HepG2 (cell line): Measurements from ENCODE around the gene MYO10.

ENCODE experiments used
- BORCS8-MEF2B ChIP-seq: sonication (generic); formaldehyde crosslinking; IDR thresholded peaks from 2 replicates; pipeline ENCODE4 v1.8.0; 2022; ENCODE audit warnings: mild to moderate bottlenecking, missing genetic modification reagents
- CTCF ChIP-seq: sonication (generic); formaldehyde crosslinking; IDR thresholded peaks from 2 replicates; pipeline ENCODE4 v1.5.0; 2020; ENCODE audit warnings: mild to moderate bottlenecking, missing genetic modification reagents, moderate library complexity
- HNRNPUL1 ChIP-seq: fragments of 200-400 bp; formaldehyde crosslinking; IDR thresholded peaks from 2 replicates; pipeline ENCODE4 v1.6.1; 2017; ENCODE audit warnings: low read depth, mild to moderate bottlenecking, low read length, moderate library complexity
- NR1H2 ChIP-seq: sonication (generic); formaldehyde crosslinking; IDR thresholded peaks from 2 replicates; pipeline ENCODE4 v1.8.1; 2022; ENCODE audit warnings: low read depth, missing genetic modification reagents, borderline replicate concordance
- USF2 ChIP-seq, 2 experiments: sonication (generic) in 1 of 2; formaldehyde crosslinking in 1 of 2; IDR thresholded peaks; 2 replicates each; pipeline versions ENCODE4 v1.5.1 to v1.6.1; 2011 to 2020; ENCODE audit warnings: borderline replicate concordance in 1 of 2, low read depth in 1 of 2, low read length in 1 of 2, mild to moderate bottlenecking in 1 of 2, missing genetic modification reagents in 1 of 2, moderate library complexity in 1 of 2
- ZNF382 ChIP-seq: sonication (generic); formaldehyde crosslinking; IDR thresholded peaks from 2 replicates; pipeline ENCODE4 v1.5.0; 2020; ENCODE audit warnings: missing genetic modification reagents, mild to moderate bottlenecking, borderline replicate concordance

- TF ChIP-seq USF2 (IDR thresholded peaks at IDR 0.05; ENCODE audit: low read depth, low read length) (no peak), USF2 (CRISPR knock-in tag; IDR thresholded peaks at IDR 0.05; ENCODE audit: borderline replicate concordance) (no peak), CTCF (no peak), BORCS8-MEF2B (CRISPR knock-in tag) (no peak), NR1H2 (CRISPR knock-in tag) (no peak), HNRNPUL1 (no peak), ZNF382 (CRISPR knock-in tag) (no peak)
Measured at GRCh38 chr5:16709691-16710433, 226.2 kb downstream of the MYO10 start.
